Measurements from ENCODE around the gene KDM4C.

The KDM4C gene

GRCh38 chr9:6902423-6902822 is 144.7 kb downstream of the KDM4C start:
- Histone ChIP-seq H3K79me2 (ENCODE audit: insufficient read depth, low read length) (no peaks in the 10 kb centered on the region), H3K9me3 (ENCODE audit: insufficient read depth, low read length, severe bottlenecking) (no peaks in the 10 kb centered on the region)

DNA sequence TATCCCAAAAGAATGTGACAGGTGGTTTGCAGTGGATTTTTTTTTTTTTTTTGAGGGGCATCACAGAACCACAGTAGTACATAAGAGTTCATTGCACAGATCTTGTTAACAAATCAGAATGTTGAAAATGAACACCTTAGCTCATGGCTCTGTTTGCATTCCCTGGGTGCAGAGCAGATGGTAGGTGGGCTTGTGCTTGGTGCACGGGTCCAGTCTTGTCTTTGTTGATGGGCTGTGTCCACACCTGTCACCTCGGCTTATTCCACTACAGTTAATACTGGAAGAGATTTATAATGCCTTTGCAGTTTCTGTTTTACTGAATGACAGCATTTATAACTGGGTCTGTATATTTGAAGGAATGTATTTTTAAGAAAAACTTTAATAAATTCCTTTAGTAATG is 146.6 kb downstream of the KDM4C start:
- no peak for DNase-seq
- Histone ChIP-seq H2AFZ (ENCODE audit: low read depth, low read length) (no peak overlapping the region), H3K4me2 (ENCODE audit: insufficient read depth, low read length) (no peak overlapping the region), H3K4me3 (ENCODE audit: low read depth in 1 of 2, low read length in 2 of 2) (no peak overlapping the region), H3K4me1 (ENCODE audit: insufficient read depth, low read length) (no peaks in the 10 kb centered on the region), H3K9ac (ENCODE audit: low read depth, low read length) (no peak overlapping the region), H4K20me1 (ENCODE audit: insufficient read depth, low read length) (peaks cover 3% of the 10 kb centered on the region; the same call in 1 of the 2 replicates), H3K27ac (ENCODE audit: low read length) (no peak overlapping the region), H3K36me3 (ENCODE audit: insufficient read depth, low read length) (no peaks in the 10 kb centered on the region; the same call in 1 of the 2 replicates), H3K9me3 (ENCODE audit: insufficient read depth, low read length, severe bottlenecking) (no peaks in the 10 kb centered on the region), H3K27me3 (ENCODE audit: insufficient read depth, low read length, poor library complexity) (no peaks in the 10 kb centered on the region), H3K79me2 (ENCODE audit: insufficient read depth, low read length) (no peaks in the 10 kb centered on the region)
- no peak for TF ChIP-seq CTCF (IDR thresholded peaks at IDR 0.05; ENCODE audit: borderline replicate concordance, extremely low read depth, low read length, poor library complexity, severe bottlenecking)
- TF ChIP-seq EZH2 (IDR thresholded peaks at IDR 0.05; ENCODE audit: borderline replicate concordance, low read depth, low read length, severe bottlenecking): no peak
- no peak for ATAC-seq (ENCODE audit: insufficient read depth, low read depth)

More at GRCh38 chr9:6902423-6902822, 144.7 kb downstream of the KDM4C start:
- DNase-seq (no peak), ATAC-seq (ENCODE audit: insufficient read depth, low read depth) (no peak)
- Histone ChIP-seq H3K9ac (ENCODE audit: low read depth, low read length) (no peak overlapping the region), H4K20me1 (ENCODE audit: insufficient read depth, low read length) (peaks cover 3% of the 10 kb centered on the region; the same call in 1 of the 2 replicates), H3K4me2 (ENCODE audit: insufficient read depth, low read length) (no peak overlapping the region), H2AFZ (ENCODE audit: low read depth, low read length) (no peak overlapping the region), H3K27me3 (ENCODE audit: insufficient read depth, low read length, poor library complexity) (no peaks in the 10 kb centered on the region), H3K4me1 (ENCODE audit: insufficient read depth, low read length) (no peaks in the 10 kb centered on the region), H3K36me3 (ENCODE audit: insufficient read depth, low read length) (no peaks in the 10 kb centered on the region; the same call in 1 of the 2 replicates), H3K27ac (ENCODE audit: low read length) (no peak overlapping the region), H3K4me3 (ENCODE audit: low read depth in 1 of 2, low read length in 2 of 2) (no peak overlapping the region)
- TF ChIP-seq EZH2 (IDR thresholded peaks at IDR 0.05; ENCODE audit: borderline replicate concordance, low read depth, low read length, severe bottlenecking): no peak
- no peak for TF ChIP-seq CTCF (IDR thresholded peaks at IDR 0.05; ENCODE audit: borderline replicate concordance, extremely low read depth, low read length, poor library complexity, severe bottlenecking)

DNA sequence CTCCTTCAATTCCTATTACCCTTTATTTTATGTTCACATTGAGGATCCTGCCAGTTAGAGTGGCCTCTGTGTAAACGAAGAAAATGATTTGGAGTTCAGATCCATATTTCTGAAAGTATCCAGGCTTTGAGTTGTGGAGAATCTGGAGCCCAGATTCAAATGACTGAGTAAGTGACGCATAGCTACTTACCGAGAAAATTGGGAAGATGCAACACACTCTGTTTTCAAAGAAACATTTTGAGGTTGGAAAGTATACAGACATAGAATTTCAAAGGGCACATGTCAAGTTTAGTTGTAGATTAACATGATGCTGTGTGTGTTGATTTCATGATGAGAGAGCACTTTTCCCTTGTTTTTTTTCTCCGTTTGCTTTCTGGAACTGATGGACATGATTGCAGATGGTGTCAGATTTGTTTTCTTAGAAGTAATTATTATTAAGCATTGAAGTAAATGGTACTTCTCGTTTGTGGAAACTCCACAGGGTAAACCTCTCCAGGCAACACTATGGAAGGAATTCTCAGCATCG is 148.1 kb downstream of the KDM4C start:
- no peaks in the 10 kb centered on the region for H3K9me3 ChIP-seq (ENCODE audit: insufficient read depth, low read length, severe bottlenecking)
- H3K4me3 ChIP-seq (ENCODE audit: low read depth in 1 of 2, low read length in 2 of 2): no peak overlapping the region
- no peak overlapping the region for H3K4me2 ChIP-seq (ENCODE audit: insufficient read depth, low read length)
- no peak overlapping the region for H3K9ac ChIP-seq (ENCODE audit: low read depth, low read length)
- DNase-seq (no peak), ATAC-seq (ENCODE audit: insufficient read depth, low read depth) (no peak)
- no peak overlapping the region for H2AFZ ChIP-seq (ENCODE audit: low read depth, low read length)
- TF ChIP-seq CTCF (IDR thresholded peaks at IDR 0.05; ENCODE audit: borderline replicate concordance, extremely low read depth, low read length, poor library complexity, severe bottlenecking) (no peak), EZH2 (IDR thresholded peaks at IDR 0.05; ENCODE audit: borderline replicate concordance, low read depth, low read length, severe bottlenecking) (no peak)
- H3K79me2 ChIP-seq (ENCODE audit: insufficient read depth, low read length): no peaks in the 10 kb centered on the region
- no peaks in the 10 kb centered on the region for H3K27me3 ChIP-seq (ENCODE audit: insufficient read depth, low read length, poor library complexity)
- peaks cover 3% of the 10 kb centered on the region; the same call in 1 of the 2 replicates for H4K20me1 ChIP-seq (ENCODE audit: insufficient read depth, low read length)
- no peaks in the 10 kb centered on the region for H3K4me1 ChIP-seq (ENCODE audit: insufficient read depth, low read length)
- no peak overlapping the region for H3K27ac ChIP-seq (ENCODE audit: low read length)
- H3K36me3 ChIP-seq (ENCODE audit: insufficient read depth, low read length): no peaks in the 10 kb centered on the region

Measured in DND-41 (cell line).